Skeletal muscle cell (primary cell): ENCODE results near the gene AIDA.
"Not testable (repeated sequence)": the region's sequence is repeated elsewhere in the genome, so short reads cannot be mapped to it uniquely, and the experiment has no call there.

ENCODE experiments used
- DNase-seq: peaks from one replicate; pipeline ENCODE4 v3.0.0-alpha.2; 2010; ENCODE audit warnings: low read depth
- H3K4me3 ChIP-seq: 2 replicates; pipeline ENCODE4 v1.5.1; 2011; ENCODE audit warnings: low read depth, mild to moderate bottlenecking, control low read depth, low read length, moderate library complexity

Gene AIDA

DNA sequence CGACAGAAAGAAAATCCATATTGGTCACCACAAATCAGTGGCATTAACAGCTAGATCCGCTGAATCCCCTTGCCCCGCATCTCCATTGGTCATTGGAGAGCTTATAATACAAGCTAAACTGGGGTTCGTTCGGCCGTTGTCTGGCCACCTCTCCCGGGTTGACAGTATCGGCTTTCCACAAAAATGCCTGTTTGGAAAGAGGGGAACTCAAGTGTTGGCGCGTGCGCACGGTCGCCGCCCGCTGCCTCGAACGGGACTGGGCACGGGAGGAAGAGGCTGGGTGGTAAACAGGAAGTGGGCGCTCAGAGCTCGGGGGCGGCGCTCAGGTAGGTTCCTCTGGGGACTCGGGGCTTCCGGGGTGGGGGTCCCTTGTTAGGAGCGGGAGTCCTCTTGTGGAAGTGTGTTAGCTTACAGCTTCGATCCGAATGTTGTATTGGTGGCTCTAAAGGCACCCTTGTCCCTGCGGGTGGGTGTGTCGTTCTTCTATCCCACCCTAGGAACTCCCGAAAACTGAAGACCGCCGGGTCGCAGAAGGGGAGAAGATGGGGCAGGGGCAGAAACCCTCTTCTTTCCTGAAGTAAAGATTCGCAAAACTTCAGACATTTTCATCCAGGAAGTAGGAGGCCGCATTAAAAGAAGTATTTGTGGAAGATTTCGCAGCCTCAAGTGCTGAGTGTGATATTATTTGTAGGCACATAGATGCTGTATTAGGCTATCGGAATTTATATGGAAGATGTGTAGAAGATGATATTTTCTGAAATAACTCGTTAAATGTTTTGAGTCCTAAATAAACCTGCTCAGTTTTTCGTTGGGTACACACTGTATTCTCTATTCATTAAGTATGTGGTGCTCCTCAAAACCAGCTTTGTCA, 1.0 kb upstream of the AIDA start:
- peak overlapping the region; percentile 99 for H3K4me3 ChIP-seq
- peak; percentile 87 for DNase-seq

DNA sequence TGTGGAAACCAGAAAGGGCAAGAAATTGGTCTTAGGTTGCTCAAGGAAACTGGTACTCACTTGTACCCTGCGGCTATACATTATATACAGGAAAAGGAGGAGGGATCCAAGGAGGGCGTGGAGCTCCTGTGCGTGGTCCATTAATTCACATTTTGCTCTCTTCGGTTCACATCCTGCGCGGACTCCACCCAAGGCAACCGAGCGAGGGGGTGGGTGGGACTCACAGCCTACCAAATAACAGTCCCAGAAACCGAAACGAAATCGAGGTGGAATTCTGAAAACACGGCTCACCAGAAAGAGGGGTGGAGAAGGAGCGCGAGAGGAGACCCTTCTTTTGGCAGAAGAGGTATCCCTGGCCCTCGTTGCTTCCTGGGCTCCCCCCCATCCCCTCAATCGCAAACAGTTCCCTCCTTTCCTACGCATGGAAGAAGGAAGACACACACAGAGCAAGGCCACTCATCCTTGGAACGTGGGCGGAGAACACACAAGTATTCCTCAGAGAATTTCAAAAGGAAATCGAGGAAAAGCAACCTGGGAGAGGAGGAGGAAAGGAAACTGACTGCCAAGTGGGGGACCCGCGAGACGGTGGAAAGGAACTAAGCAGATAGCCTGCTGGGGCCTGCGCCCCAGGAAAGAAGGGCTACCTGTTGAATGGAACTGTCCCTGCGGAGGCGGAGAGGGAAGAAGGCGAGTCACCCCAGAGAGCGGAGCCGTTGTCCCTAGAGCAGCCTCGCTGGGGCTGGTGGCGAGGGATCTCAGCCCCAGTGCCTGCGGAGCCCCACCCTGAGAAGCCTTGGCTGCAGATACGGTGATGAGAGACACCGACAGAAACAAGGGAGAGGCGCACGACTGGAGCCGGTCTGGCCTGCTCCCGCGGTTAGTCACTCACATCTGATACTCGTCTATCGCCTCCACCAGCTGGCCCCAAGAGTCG, 705 bp downstream of the AIDA start:
- peak; percentile 30 for DNase-seq
- peak overlapping the region; percentile 99 for H3K4me3 ChIP-seq

DNA sequence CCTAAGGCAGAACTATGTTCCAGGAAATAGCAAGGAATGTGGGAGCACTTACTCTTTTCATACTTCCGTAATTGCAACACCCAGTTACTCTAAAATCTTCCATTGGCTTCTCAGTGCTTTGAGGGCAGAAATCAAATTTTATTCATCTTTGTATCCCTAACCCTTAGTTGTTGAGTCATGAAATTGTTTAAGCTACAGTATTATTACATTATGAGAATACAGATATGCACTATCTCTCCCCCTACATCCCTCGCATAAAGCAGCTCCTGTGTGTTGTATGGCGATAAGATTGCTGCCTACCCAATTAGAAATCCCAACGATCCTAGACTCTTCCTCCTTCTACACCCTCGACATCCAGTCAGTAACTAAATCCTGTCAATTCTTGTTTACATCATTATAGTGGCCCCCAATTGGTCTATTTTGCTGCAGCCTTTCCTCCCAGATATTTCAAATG, 2.6 kb downstream of the AIDA start:
- no peak overlapping the region for H3K4me3 ChIP-seq

DNA sequence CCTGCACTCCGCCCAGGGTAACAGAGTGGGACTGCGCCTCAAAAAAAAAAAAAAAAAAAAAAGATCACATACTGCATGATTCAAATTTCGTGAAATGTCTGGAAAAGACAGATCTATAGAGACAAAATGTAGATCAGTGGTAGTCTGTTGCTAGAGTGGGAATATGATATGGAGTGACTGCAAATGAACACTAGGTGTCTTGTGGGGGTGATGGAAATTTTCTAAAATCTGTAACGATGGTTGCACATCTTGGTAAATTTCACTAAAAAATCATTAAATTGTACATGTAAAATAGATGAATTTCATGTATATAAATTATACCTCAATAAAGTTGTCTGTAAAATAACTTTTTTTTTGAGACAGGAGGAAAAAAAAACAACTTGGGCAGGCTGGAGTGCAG, 5.5 kb downstream of the AIDA start:
- H3K4me3 ChIP-seq = no peak overlapping the region
- DNase-seq = no peak

More for the DNA sequence above, 2.6 kb downstream of the AIDA start:
- DNase-seq = no peak

DNA sequence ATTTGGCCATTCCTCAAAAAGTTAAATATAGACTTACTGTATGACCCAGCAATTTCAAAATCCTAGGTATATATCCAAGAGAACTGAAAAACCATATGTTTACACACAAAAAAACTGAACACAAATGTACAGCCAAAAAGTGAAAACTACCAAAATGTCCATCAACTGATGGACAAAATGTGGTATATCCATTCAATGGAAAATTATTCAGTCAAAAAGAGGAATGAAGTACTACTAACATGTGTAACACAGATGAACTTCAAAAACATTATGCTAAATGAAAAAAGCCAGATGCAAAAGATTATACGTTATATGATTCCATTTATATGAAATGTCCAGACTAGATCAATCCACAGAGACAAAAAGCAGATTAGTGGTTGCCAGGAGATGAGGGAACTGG, 8.0 kb downstream of the AIDA start:
- no peak for DNase-seq

DNA sequence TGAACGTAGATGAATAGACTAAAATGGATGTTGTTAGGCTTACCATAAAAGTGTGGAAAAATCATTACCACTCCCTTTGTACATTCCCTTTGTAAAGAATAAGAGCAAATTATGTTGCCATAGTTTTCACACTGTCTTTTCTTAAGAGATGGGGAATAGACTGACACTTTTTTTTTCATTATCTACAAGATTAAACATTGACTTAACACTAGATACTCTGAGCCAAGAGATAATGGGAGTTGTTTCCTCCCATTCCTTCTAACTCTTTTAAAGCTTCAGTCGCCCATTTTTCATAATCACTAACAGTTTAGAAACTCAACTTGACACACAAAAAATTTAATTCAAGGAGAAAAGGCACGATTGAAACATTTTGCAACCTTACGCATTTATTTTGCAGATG, 10.1 kb downstream of the AIDA start:
- no peak for DNase-seq

More for the DNA sequence above, 8.0 kb downstream of the AIDA start:
- H3K4me3 ChIP-seq = no peak overlapping the region

DNA sequence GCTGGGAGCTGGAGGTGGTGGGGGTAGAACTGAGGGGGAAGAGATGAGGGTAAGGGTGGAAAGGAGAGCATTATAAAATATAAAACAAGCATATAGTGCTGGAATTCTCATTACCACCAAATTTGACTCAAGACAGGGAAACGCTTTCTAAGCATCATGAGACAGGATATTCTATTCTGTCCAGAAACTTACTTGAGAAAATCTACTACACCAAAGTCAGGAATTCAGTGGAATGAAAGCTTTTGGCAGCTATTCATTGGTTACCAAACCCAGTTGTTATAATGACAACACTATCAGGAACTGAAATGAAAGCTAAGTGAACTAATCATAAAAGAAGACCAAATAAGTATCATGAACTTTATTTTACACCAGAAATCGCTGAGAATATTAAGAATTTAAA, 14.5 kb downstream of the AIDA start:
- DNase-seq = no peak
- no peak overlapping the region for H3K4me3 ChIP-seq

More for the DNA sequence above, 10.1 kb downstream of the AIDA start:
- no peak overlapping the region for H3K4me3 ChIP-seq

DNA sequence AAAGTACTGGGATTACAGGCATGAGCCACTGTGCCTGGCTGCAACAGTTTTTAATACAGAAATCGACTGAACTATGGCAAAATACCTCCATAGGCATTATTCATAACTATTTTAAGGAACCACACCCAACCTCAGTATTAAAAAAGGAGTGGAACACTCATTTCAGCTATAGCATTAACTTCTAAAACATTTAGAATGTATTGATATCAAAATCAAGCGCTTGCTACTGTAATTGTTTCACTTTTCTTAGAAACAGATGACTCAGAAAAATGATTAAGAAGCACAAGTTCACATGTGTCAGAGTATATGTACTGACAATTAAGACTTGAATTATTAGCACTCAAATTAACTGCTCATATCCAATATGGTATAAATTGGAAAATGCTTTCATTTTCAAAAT, 15.1 kb downstream of the AIDA start:
- no peak for DNase-seq
- no peak overlapping the region for H3K4me3 ChIP-seq

DNA sequence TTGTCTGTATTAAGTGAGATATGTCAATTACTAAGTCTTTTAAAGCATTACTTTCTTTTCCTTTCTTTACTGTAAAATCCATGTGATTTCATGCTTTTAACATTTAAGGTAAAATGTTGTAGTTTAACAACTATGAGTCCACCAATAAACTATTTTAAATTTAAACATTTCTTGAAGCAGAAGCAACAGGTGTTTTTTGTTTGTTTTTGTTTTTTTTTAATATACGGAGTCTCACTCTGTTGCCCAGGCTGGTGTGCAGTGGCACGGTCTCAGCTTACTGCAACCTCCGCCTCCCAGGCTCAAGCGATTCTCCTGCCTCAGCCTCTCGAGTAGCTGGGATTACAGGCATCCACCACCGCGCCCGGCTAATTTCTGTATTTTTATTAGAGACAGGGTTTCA, 15.6 kb downstream of the AIDA start:
- no peak for DNase-seq

DNA sequence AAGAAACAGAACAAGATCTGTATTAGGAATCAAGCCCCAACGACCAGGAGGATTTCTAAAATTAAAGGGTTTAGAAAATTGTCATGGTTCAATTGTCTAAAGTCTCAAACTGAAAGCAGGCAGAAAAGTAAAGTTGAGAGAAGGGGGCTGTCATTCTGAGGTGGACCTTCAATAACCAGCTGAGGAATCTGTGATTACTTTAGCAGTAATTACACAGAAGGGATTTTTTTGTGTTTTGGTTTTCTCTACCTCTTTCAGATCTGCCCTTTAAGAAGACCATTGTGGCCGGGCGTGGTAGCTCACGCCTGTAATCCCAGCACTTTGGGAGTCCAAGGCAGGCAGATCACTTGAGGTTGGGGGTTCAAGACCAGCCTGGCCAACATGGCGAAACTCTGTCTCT, 17.4 kb downstream of the AIDA start:
- no peak for DNase-seq

More for the DNA sequence above, 15.6 kb downstream of the AIDA start:
- no peak overlapping the region for H3K4me3 ChIP-seq

DNA sequence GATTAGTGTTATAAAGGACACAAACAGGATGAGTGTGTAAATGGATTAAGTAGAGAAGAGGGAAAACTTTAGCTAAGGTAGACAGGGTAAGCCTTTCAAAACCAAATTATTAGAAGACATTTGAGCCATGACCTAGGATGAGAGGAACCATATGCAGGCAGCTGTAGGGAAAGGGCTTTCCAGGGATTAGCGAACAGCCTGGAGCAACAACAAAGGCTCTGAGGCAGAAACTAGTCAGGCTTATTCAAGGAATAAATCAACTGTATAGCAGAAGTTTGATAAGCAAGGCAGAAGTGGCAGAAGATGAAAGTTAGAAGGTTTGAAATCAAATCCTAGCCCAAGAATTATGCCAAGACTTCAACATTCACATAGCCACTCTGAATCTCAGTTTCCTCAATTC, 21.3 kb downstream of the AIDA start:
- DNase-seq = no peak
- no peak overlapping the region for H3K4me3 ChIP-seq

More for the DNA sequence above, 17.4 kb downstream of the AIDA start:
- no peak overlapping the region for H3K4me3 ChIP-seq

DNA sequence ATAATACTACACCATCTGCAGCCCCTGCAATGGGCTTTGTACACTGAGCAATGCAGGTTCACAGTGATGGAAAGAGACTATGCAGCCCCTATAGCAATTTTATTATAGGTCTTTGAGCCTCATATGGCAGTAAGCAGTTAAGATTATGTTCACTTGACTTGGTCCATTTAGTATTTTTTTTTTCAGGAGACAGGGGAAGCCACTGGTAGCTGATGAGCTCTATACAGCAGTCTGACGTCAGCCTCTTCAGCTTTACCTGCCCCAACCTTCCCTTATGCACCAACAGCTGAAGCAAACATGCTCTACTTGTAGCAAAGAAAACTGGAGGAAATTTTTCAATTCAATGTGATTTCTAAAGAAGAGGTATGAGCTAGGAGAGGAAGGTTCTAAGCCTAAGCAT, 32.2 kb downstream of the AIDA start:
- DNase-seq = no peak
- no peak overlapping the region for H3K4me3 ChIP-seq

DNA sequence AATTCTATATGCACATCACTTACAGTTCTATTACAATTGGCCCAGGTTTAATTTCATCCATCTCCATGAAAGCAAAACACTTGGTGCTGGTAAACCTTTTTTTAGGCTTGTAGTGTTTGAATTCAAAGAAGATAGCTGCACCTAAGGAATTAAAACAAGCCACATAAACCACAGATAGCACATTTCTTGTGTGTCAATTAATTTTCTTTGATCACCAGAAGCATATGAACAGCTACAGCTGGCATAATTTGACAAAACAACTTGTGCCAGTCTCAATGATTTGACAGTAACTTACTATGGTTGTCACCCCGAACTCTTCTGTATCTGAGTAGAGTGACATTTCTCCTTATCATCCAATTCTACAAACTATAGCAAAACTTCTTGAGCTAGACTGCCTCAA, 42.2 kb downstream of the AIDA start:
- no peak overlapping the region for H3K4me3 ChIP-seq
- no peak for DNase-seq

DNA sequence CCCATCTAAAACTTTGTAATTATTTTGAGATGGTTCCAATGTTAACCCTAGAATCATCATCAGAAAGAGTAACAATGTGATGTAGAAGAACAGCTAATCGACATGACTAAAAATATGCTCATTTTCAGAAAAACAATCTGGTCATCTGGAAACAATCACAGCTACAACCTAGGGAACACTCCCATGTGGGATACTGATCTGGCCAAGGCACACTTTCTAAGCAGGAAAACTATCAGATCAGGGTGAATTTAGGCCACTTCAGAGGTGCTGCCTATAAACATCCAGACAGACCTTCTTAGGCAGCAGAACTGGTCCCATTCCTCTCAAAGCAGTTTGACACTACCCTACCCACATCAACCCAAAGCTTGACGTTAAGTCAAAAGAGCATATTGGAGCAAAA, 43.2 kb downstream of the AIDA start:
- not testable (repeated sequence) for DNase-seq, H3K4me3 ChIP-seq

DNA sequence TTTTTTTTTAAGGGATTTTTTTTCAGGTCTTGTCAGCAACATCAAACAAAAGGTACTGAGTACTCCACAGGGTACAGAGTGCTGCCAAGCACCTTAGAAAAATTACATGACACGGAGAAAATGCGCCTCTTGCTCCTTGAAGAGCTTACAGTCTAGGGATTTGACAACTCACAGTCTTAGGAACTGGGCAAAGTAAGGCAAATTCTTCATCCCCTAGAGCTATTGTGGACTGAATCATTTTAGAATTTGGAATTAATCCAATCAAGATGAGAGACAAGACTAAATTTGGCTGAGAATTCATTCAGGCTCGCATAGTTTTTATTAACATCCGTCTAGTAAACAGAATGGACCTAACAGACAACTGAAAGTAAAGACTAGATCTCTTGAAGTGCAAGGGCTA, 44.1 kb downstream of the AIDA start:
- DNase-seq, H3K4me3 ChIP-seq: not testable (repeated sequence)

DNA sequence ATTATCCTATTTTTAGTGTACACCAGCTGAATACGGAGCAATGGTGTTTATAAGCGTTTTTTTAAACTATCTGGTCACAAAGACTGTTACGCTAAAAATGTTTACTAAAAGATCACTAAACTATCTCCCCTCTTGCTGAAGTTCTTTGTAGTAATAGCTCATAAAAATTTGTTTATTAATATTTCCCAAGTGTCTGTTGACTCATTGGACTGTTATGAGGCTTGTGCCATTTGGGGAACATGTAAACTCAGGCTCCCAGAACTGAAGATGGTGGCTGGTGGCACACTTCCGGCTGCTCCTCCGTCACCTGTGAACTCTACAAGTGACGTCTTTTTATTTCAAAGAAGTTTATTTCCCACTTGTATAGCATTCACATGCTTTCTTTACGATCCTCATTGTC, 46.3 kb downstream of the AIDA start:
- DNase-seq = no peak

DNA sequence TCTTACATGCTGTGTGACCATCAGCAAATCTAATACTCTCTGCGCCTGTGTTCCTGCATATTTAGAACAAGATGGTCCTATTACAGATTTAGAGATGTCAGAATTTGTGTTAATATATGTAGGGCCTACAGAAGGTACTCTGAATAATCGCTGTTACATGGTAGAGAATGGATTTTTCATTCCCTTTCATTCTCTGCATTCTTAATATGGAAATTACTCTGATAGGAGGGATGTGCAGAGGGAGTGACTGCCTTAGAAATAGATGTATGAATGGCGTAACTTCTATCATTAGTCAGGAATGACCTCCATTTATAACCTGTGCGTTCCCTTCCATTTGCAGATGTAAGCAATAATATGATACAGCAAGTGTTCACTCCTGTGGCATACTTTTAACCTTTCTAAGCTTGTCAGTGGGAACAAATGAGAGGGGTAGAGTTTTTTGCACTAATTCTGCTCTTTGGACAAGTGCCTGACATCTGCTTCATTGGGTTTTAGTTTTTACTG, 48.8 kb downstream of the AIDA start:
- DNase-seq = no peak
- no peak overlapping the region for H3K4me3 ChIP-seq

More for the DNA sequence above, 46.3 kb downstream of the AIDA start:
- no peak overlapping the region for H3K4me3 ChIP-seq

DNA sequence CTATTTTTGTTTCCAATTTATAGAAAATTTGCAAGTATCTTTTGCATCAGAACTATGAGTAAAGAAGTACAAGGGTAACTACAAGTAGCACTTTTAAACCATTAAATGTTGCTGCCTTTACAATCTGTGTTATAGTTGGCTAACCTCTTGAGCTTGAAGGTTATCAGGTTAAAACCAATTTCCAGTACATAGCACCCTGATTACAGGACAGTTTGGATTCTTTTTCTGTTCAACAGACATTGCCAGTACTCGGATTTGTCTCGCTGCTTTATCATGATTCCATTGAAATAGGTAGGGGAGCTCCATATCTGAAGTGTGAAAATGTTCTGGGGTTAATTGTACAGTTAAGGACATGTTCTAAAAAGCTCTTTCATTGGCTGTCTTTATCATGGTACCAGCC, 54.4 kb downstream of the AIDA start:
- no peak for DNase-seq

DNA sequence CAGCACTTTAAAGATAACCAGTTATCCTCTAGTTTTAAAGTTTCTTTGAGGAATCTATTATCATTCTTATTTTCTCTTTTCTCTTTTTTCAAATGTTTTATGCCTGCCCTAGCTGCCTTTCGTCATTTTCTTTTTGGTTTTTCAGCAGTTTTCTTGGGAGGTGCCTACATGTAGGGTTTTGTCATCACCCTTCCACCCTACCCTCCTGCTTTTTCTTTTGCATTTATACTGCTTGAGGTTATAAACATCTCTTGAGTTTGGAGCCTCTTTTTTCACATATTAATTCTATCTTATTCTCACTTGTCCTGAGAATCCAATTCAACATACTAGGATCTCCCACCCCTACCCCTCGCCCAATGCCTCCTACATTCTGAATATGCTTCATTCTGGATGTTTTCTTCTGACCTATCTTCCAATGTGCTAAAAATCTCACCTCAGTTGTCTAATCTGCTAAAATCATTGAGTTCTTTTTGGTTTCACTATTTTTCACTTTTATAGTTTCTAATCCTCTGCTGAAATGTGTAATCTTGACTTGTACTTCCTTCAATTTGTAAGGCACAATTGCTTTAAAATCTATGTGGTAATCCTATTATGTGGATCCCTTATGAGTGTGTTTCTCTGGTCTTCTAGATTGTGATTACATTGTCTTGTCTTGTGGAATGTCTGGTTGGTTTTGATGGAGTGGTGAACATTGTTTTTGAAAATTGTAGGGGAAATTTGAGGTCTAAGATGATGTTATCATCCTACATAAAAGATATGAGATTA, 55.7 kb downstream of the AIDA start:
- DNase-seq = no peak

More for the DNA sequence above, 54.4 kb downstream of the AIDA start:
- H3K4me3 ChIP-seq = no peak overlapping the region

More for the DNA sequence above, 55.7 kb downstream of the AIDA start:
- H3K4me3 ChIP-seq = no peak overlapping the region
